ENCODE measurements around the gene SENP3. TPM values are rescaled to one million over a fixed set of nuclear protein-coding genes. Genes with fewer than 3 reads are reported as not detected.

SENP3 gene
- total and polyA plus RNA-seq, 2 of the 4 experiments (the other 2 are of a cell fraction), result 82.4 to 120 TPM

DNA sequence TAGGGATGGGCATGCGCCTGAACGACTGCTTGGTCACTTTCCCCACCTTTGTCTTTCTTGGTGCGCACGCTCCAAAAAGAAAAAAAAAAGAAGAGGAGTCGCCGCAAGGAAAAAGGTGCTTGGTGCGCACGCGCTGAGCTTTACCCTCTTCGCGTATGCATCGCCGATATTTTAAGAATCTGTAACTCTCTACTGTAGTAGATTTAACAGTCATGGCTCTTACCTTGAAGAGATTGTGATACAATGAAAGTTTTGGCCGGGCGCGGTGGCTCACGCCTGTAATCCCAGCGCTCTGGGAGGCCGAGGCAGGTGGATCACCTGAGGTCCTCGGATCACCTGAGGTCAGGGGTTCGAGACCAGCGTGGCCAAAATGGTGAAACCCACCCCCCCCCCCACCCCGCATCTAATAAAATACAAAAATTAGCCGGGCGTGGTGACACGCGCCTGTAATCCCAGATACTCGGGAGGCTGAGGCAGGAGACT, 53.6 kb downstream of the SENP3 start:
- intact Hi-C loops (cut with micrococcal nuclease) (loop anchor here (2.0 kb wide), 1 partner anchor 71 kb away; the partner anchor contains the start of gene TP53), dilution Hi-C loops (cut with HindIII; ENCODE audit: low sequenced_read_pairs, unreplicated experiment) (no loop called here), in situ Hi-C loops (cut with MboI; ENCODE audit: low sequenced_read_pairs) (no loop called here)
- DNase-seq (no peak), ATAC-seq (ENCODE audit: low read depth) (no peak)
- TF ChIP-seq SMC3 (IDR thresholded peaks at IDR 0.05; ENCODE audit: low read depth, low read length), result no peak
- no peak for TF ChIP-seq RCOR1 (IDR thresholded peaks at IDR 0.05; ENCODE audit: insufficient replicate concordance, low read length)
- TF ChIP-seq MXI1 (IDR thresholded peaks at IDR 0.05; ENCODE audit: borderline replicate concordance, low read depth, low read length), result no peak
- Histone ChIP-seq H3K23ac (ENCODE audit: low read depth, low read length) (no peak overlapping the region), H3K4me3 (ENCODE audit: insufficient read depth, low read depth, low read length) (peak overlapping the region; percentile 47), H2BK15ac (ENCODE audit: low read depth, low read length) (no peak overlapping the region), H4K20me1 (ENCODE audit: insufficient read depth, low read length) (peaks cover 35% of the 10 kb centered on the region; the same call in 1 of the 2 replicates), H3K9ac (ENCODE audit: low read depth, low read length) (peak overlapping the region; percentile 60), H2AK9ac (replicated peaks; ENCODE audit: low read depth, low read length, poor library complexity) (peak overlapping the region; percentile 68), H4K8ac (ENCODE audit: low read depth in 2 of 2, low read length in 2 of 2) (peak overlapping the region in 1 of 2 experiments; percentile 97), H3K56ac (ENCODE audit: extremely low read depth, insufficient read depth, low read length) (0 out of 2 replicates have a peak overlapping the region, but pooled peaks have one; percentile 44), H3K9me1 (ENCODE audit: insufficient read depth, low read length) (peaks cover 16% of the 10 kb centered on the region), H3K4me1 (ENCODE audit: control insufficient read depth, insufficient read depth, low read length) (peaks cover 7% of the 10 kb centered on the region), H3K9me3 (ENCODE audit: control insufficient read depth, insufficient read depth, low read length) (no peaks in the 10 kb centered on the region), H3K14ac (replicated peaks; ENCODE audit: low read depth, low read length) (peak overlapping the region; percentile 73), H4K5ac (ENCODE audit: low read depth, low read length) (peak overlapping the region; percentile 54), H2BK20ac (ENCODE audit: low read depth, low read length) (no peak overlapping the region), H2AK5ac (ENCODE audit: low read depth, low read length) (no peak overlapping the region), H3K36me3 (ENCODE audit: control insufficient read depth, insufficient read depth, low read length) (peaks cover 4% of the 10 kb centered on the region; the same call in 1 of the 2 replicates), H2AFZ (replicated peaks; ENCODE audit: low read length, poor library complexity) (peak overlapping the region; percentile 96), H4K91ac (ENCODE audit: insufficient read depth, low read depth, low read length) (no peak overlapping the region), H3K18ac (ENCODE audit: low read depth, low read length) (0 out of 2 replicates have a peak overlapping the region, but pooled peaks have one; percentile 3), H2BK5ac (ENCODE audit: low read depth, low read length, poor library complexity, severe bottlenecking) (peak overlapping the region; percentile 67), H3K4ac (ENCODE audit: low read depth, low read length) (peak overlapping the region; percentile 71; the same call in 1 of the 2 replicates), H3K27ac (ENCODE audit: insufficient read depth, low read length) (peak overlapping the region; percentile 38), H3K27me3 (ENCODE audit: control insufficient read depth, insufficient read depth, low read length) (no peaks in the 10 kb centered on the region; the same call in 1 of the 2 replicates), H3K4me2 (ENCODE audit: low read depth, low read length) (peak overlapping the region; percentile 73), H3K79me1 (ENCODE audit: low read depth in 1 of 2, low read length in 2 of 2) (peaks cover 25 to 37% of the 10 kb centered on the region in 2 experiments), H2BK120ac (ENCODE audit: low read depth, low read length) (peak overlapping the region; percentile 30; the same call in 1 of the 2 replicates)
- ChIA-PET POLR2A (ENCODE audit: unreplicated experiment) (interaction anchor here (0.5 to 1.0 kb wide), 4 partner anchors 11 to 71 kb away, joined by 3 to 8 read pairs (median 5); partner anchors contain the start of gene MPDU1), CTCF (interaction anchor here (0.6 to 2.2 kb wide), 8 partner anchors 12 to 499 kb away, joined by 3 to 14 read pairs (median 4); partner anchors contain the start of genes SAT2 and TP53)
- BruUV-seq (replicated peaks), result no TSS peak
- 0% methylated on average over 6 of the region's 28 CpGs; no CpG with 5 or more reads in 1 of the 2 experiments for WGBS, 2 experiments (ENCODE audit: extremely low coverage in 2 of 2, insufficient read length in 1 of 2)

Measured in IMR-90 (cell line).